HCT116 (cell line): ENCODE measurements around the gene POFUT1.

Experiments
- CTCF ChIP-seq, 3 experiments: fragments of 200-600 bp in 1 of 3; sonication (generic) in 1 of 3; IDR thresholded peaks in 2 of 3; conservative IDR thresholded peaks in 1 of 3; 2 replicates each; pipeline ENCODE4 v1.5.1; 2012 to 2017; ENCODE audit warnings: low read depth in 2 of 3, low read length in 2 of 3, antibody characterized with exemption in 1 of 3, borderline replicate concordance in 1 of 3, control low read depth in 1 of 3, mild to moderate bottlenecking in 1 of 3, mixed read lengths in 1 of 3, mixed run types in 1 of 3, moderate library complexity in 1 of 3; ENCODE audit not compliant: insufficient read depth in 1 of 3
- EGR1 ChIP-seq: IDR thresholded peaks from 2 replicates; pipeline ENCODE4 v1.6.1; 2012; ENCODE audit warnings: low read depth
- EZH2 ChIP-seq: fragments of 200-600 bp; sonication (generic); IDR thresholded peaks from 2 replicates; pipeline ENCODE4 v1.6.1; 2017; ENCODE audit warnings: antibody characterized with exemption, mixed run types

- TF ChIP-seq EGR1 (no peak), EZH2 (no peak), CTCF (IDR thresholded peaks at IDR 0.05 in 2 of 3, conservative IDR thresholded peaks at IDR 0.05 in 1 of 3; ENCODE audit: borderline replicate concordance in 1 of 3, insufficient read depth in 1 of 3, low read depth in 2 of 3, low read length in 2 of 3) (no peak)
These were observed 21.2 kb upstream of the POFUT1 start for GRCh38 chr20:32186506-32186905.
